OCI-LY3 (cell line): ENCODE measurements around the gene TRDMT1.
A peak's percentile ranks its signal among the peaks of the same experiment; 100 is the strongest.

Experiments
- H2AFZ ChIP-seq: fragments of 200-600, 300-600 bp; shearing (Covaris generic); 2 replicates; pipeline ENCODE4 v1.6.0; 2014; ENCODE audit warnings: antibody characterized with exemption, low read depth, low read length
- H3K27ac ChIP-seq: fragments of 200-600, 300-600 bp; sonication (generic); 2 replicates; pipeline ENCODE4 v1.5.1; 2014; ENCODE audit warnings: mild to moderate bottlenecking, low read length, moderate library complexity, mixed read lengths
- H3K27me3 ChIP-seq: fragments of 200-600, 300-600 bp; sonication (generic); 2 replicates; pipeline ENCODE4 v1.6.1; 2014; ENCODE audit warnings: low read depth, low read length, mixed read lengths
- H3K36me3 ChIP-seq: fragments of 200-600, 300-600 bp; sonication (generic); replicated peaks from 2 replicates; pipeline ENCODE3; 2014; ENCODE audit warnings: low read depth, low read length, mixed read lengths
- H3K4me1 ChIP-seq: fragments of 300-600, 200-600 bp; sonication (generic); 2 replicates; pipeline ENCODE4 v1.6.1; 2014; ENCODE audit warnings: low read length, mixed read lengths
- H3K4me2 ChIP-seq: fragments of 200-600, 300-600 bp; sonication (generic); 2 replicates; pipeline ENCODE4 v1.6.1; 2014; ENCODE audit warnings: low read length, mixed read lengths
- H3K4me3 ChIP-seq: fragments of 300-600, 200-600 bp; sonication (generic); 2 replicates; pipeline ENCODE4 v1.5.1; 2014; ENCODE audit warnings: antibody characterized with exemption, mild to moderate bottlenecking, low read length, moderate library complexity
- H3K79me2 ChIP-seq: fragments of 300-600, 200-600 bp; shearing (Covaris generic); 2 replicates; pipeline ENCODE4 v1.6.1; 2014; ENCODE audit warnings: mild to moderate bottlenecking, low read length, mixed read lengths
- H3K9ac ChIP-seq: fragments of 300-600, 200-600 bp; shearing (Covaris generic); 2 replicates; pipeline ENCODE4 v1.6.0; 2014; ENCODE audit warnings: mild to moderate bottlenecking, low read length, moderate library complexity
- H3K9me3 ChIP-seq: fragments of 200-600, 300-600 bp; shearing (Covaris generic); 2 replicates; pipeline ENCODE4 v1.6.1; 2014; ENCODE audit warnings: low read length, mixed read lengths; ENCODE audit not compliant: insufficient read depth
- H4K20me1 ChIP-seq: fragments of 200-600, 300-600 bp; sonication (generic); 2 replicates; pipeline ENCODE4 v1.6.1; 2016; ENCODE audit warnings: low read length, mixed read lengths; ENCODE audit not compliant: insufficient read depth
- CTCF ChIP-seq: fragments of 200-600, 300-600 bp; sonication (generic); IDR thresholded peaks from 2 replicates; pipeline ENCODE4 v1.5.1; 2014; ENCODE audit warnings: antibody characterized with exemption, low read length, low read depth
- EZH2phosphoT487 ChIP-seq: fragments of 200-600 bp; shearing (Covaris generic); IDR thresholded peaks from 2 replicates; pipeline ENCODE4 v1.6.1; 2018; ENCODE audit warnings: antibody characterized with exemption, mixed run types, low read depth

The TRDMT1 gene

GRCh38 chr10:17216217-17216900 lies 14.9 kb upstream of the TRDMT1 start:
- TF ChIP-seq CTCF: no peak
- no peak for TF ChIP-seq EZH2phosphoT487
- Histone ChIP-seq H3K9ac (peak overlapping the region; percentile 44; the same call in 1 of the 2 replicates), H3K4me3 (peak overlapping the region; percentile 38), H4K20me1 (no peaks in the 10 kb centered on the region), H3K27ac (peak overlapping the region; percentile 91), H3K4me1 (peaks cover 25% of the 10 kb centered on the region), H3K27me3 (no peaks in the 10 kb centered on the region), H3K79me2 (no peaks in the 10 kb centered on the region), H3K36me3 (no peaks in the 10 kb centered on the region), H3K4me2 (peak overlapping the region; percentile 72), H3K9me3 (no peaks in the 10 kb centered on the region), H2AFZ (0 out of 2 replicates have a peak overlapping the region, but pooled peaks have one; percentile 31)

DNA sequence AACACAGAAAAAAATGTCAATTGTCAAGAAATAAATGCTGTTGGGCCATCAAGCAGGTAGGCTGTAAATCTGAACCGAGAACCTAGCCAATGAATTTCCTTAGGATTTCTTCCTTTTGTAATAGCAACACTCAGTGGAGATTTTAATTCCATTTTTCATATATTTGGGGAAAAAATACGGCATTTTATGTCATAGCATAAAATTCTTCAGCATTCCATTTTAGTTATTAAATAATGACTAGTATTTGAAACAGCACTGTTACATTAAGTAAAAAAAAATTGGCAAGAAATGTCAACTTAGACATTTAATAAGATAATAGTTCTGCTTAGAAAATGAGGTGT lies 14.3 kb upstream of the TRDMT1 start:
- Histone ChIP-seq H4K20me1 (no peaks in the 10 kb centered on the region), H3K4me1 (peaks cover 25% of the 10 kb centered on the region), H3K4me2 (peak overlapping the region; percentile 72)

GRCh38 chr10:17214971-17215781 lies 13.7 kb upstream of the TRDMT1 start:
- no peak overlapping the region for H3K27ac ChIP-seq
- H2AFZ ChIP-seq: no peak overlapping the region
- no peaks in the 10 kb centered on the region for H4K20me1 ChIP-seq
- no peaks in the 10 kb centered on the region for H3K36me3 ChIP-seq
- no peaks in the 10 kb centered on the region for H3K79me2 ChIP-seq
- 0 out of 2 replicates have a peak overlapping the region, but pooled peaks have one; percentile 31 for H3K4me3 ChIP-seq
- no peak for TF ChIP-seq CTCF
- TF ChIP-seq EZH2phosphoT487: no peak
- peak overlapping the region; percentile 72 for H3K4me2 ChIP-seq
- H3K9me3 ChIP-seq: no peaks in the 10 kb centered on the region
- no peak overlapping the region for H3K9ac ChIP-seq
- H3K27me3 ChIP-seq: no peaks in the 10 kb centered on the region
- H3K4me1 ChIP-seq: peaks cover 25% of the 10 kb centered on the region

More for the DNA sequence above, 14.3 kb upstream of the TRDMT1 start:
- Histone ChIP-seq H3K36me3 (no peaks in the 10 kb centered on the region), H2AFZ (no peak overlapping the region; the same call in 1 of the 2 replicates), H3K9me3 (no peaks in the 10 kb centered on the region), H3K79me2 (no peaks in the 10 kb centered on the region), H3K9ac (no peak overlapping the region), H3K27ac (peak overlapping the region; percentile 91), H3K4me3 (peak overlapping the region; percentile 31; the same call in 1 of the 2 replicates), H3K27me3 (no peaks in the 10 kb centered on the region)
- no peak for TF ChIP-seq CTCF
- TF ChIP-seq EZH2phosphoT487: no peak

GRCh38 chr10:17214526-17214925 lies 13.1 kb upstream of the TRDMT1 start:
- Histone ChIP-seq H3K9ac (no peak overlapping the region), H3K36me3 (no peaks in the 10 kb centered on the region), H3K27ac (no peak overlapping the region), H3K4me1 (peaks cover 25% of the 10 kb centered on the region), H3K27me3 (no peaks in the 10 kb centered on the region), H3K9me3 (no peaks in the 10 kb centered on the region), H3K79me2 (no peaks in the 10 kb centered on the region), H4K20me1 (no peaks in the 10 kb centered on the region), H3K4me3 (no peak overlapping the region), H3K4me2 (no peak overlapping the region), H2AFZ (no peak overlapping the region)
- TF ChIP-seq CTCF (no peak), EZH2phosphoT487 (no peak)
